Esophagus muscularis mucosa (tissue), 3 donors: ENCODE results near the gene CPT1C.

Source experiments
- POLR2AphosphoS5 ChIP-seq, 2 donors: sonication (generic); formaldehyde crosslinking; IDR thresholded peaks; one replicate each; pipeline ENCODE4 v1.6.1; 2017; ENCODE audit warnings: antibody characterized with exemption in 2 of 2
- TF ChIP-seq, protein P1 (sequence below), 3 experiments: fragments of 200-600 bp in 2 of 3; fragments of 450-650 bp in 1 of 3; sonication (generic) in 2 of 3; IDR thresholded peaks; one replicate each; pipeline ENCODE4 v1.5.1; 2017 to 2019; ENCODE audit warnings: antibody characterized with exemption in 3 of 3, mild to moderate bottlenecking in 2 of 3, moderate library complexity in 1 of 3

DNA sequence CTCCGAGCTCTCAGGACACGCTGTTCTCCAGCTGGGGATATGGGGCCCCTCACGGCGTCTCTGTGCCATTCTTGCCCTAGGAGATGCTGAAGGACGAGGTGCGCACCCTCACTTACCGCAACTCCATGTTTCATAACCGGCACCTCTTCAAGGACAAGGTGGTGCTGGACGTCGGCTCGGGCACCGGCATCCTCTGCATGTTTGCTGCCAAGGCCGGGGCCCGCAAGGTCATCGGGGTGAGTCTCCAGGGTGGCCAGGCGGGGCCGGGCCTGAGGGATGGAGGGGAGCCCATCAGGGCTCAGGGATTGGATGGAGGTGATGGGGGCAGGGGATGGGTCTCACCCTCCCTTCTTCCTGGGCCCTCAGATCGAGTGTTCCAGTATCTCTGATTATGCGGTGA is 9.1 kb upstream of the CPT1C start:
- TF ChIP-seq, protein P1, sequence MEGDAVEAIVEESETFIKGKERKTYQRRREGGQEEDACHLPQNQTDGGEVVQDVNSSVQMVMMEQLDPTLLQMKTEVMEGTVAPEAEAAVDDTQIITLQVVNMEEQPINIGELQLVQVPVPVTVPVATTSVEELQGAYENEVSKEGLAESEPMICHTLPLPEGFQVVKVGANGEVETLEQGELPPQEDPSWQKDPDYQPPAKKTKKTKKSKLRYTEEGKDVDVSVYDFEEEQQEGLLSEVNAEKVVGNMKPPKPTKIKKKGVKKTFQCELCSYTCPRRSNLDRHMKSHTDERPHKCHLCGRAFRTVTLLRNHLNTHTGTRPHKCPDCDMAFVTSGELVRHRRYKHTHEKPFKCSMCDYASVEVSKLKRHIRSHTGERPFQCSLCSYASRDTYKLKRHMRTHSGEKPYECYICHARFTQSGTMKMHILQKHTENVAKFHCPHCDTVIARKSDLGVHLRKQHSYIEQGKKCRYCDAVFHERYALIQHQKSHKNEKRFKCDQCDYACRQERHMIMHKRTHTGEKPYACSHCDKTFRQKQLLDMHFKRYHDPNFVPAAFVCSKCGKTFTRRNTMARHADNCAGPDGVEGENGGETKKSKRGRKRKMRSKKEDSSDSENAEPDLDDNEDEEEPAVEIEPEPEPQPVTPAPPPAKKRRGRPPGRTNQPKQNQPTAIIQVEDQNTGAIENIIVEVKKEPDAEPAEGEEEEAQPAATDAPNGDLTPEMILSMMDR (IDR thresholded peaks at IDR 0.05) = no peak
- no peak for TF ChIP-seq POLR2AphosphoS5 (IDR thresholded peaks at IDR 0.05)
